SK-N-SH treated with all-trans-retinoic acid at 6 μM for 48 hours (cell line): ENCODE data around the gene LRRC75A.

Experiments used
- ATAC-seq: fragments of 200-7000 bp; cut with Tn5 transposase; 3 replicates; pipeline ENCODE4 v1.9.1; 2020; ENCODE audit warnings: mild to moderate bottlenecking, moderate library complexity
- ARNTL ChIP-seq: fragments of 450-650 bp; formaldehyde crosslinking; IDR thresholded peaks from 2 replicates; pipeline ENCODE4 v1.5.0; 2020; ENCODE audit warnings: low read depth, mild to moderate bottlenecking, moderate library complexity, borderline replicate concordance
- BACH2 ChIP-seq: fragments of 250-450 bp; sonication (Bioruptor Pico); IDR thresholded peaks from 2 replicates; pipeline ENCODE4 v1.9.0; 2021; ENCODE audit warnings: mild to moderate bottlenecking, borderline replicate concordance
- CREB5 ChIP-seq: fragments of 250-450 bp; sonication (Bioruptor Pico); IDR thresholded peaks from 2 replicates; pipeline ENCODE4 v1.5.1; 2020; ENCODE audit warnings: low read depth, mild to moderate bottlenecking, moderate library complexity
- CSDC2 ChIP-seq: fragments of 250-450 bp; sonication (Bioruptor Pico); IDR thresholded peaks from 2 replicates; pipeline ENCODE4 v1.5.0; 2020; ENCODE audit warnings: mild to moderate bottlenecking, moderate library complexity
- CSRNP3 ChIP-seq: fragments of 250-450 bp; sonication (Bioruptor Pico); IDR thresholded peaks from 2 replicates; pipeline ENCODE4 v1.5.1; 2021; ENCODE audit warnings: mild to moderate bottlenecking, moderate library complexity
- ESRRG ChIP-seq: fragments of 250-450 bp; sonication (Bioruptor Pico); IDR thresholded peaks from 2 replicates; pipeline ENCODE4 v1.6.1; 2021; ENCODE audit warnings: mild to moderate bottlenecking
- GLIS3 ChIP-seq: fragments of 250-450 bp; sonication (Bioruptor Pico); IDR thresholded peaks from 2 replicates; pipeline ENCODE4 v1.5.0; 2020; ENCODE audit warnings: mild to moderate bottlenecking, moderate library complexity
- ISL1 ChIP-seq: fragments of 250-450 bp; sonication (Bioruptor Pico); IDR thresholded peaks from 2 replicates; pipeline ENCODE4 v2.1.2; 2022; ENCODE audit warnings: mild to moderate bottlenecking, moderate library complexity
- OSR1 ChIP-seq: fragments of 250-450 bp; sonication (Bioruptor Pico); IDR thresholded peaks from 2 replicates; pipeline ENCODE4 v1.8.0; 2022; ENCODE audit warnings: moderate library complexity, mild to moderate bottlenecking, inconsistent platforms
- PATZ1 ChIP-seq: fragments of 250-450 bp; sonication (Bioruptor Pico); IDR thresholded peaks from 2 replicates; pipeline ENCODE4 v1.8.0; 2020; ENCODE audit warnings: mild to moderate bottlenecking, moderate library complexity, borderline replicate concordance
- PPARA ChIP-seq: fragments of 250-450 bp; sonication (Bioruptor Pico); IDR thresholded peaks from 2 replicates; pipeline ENCODE4 v1.5.0; 2020; ENCODE audit warnings: mild to moderate bottlenecking, borderline replicate concordance
- RARB ChIP-seq: fragments of 250-450 bp; sonication (Bioruptor Pico); IDR thresholded peaks from 2 replicates; pipeline ENCODE4 v1.8.0; 2021; ENCODE audit warnings: mild to moderate bottlenecking, moderate library complexity
- SNAI2 ChIP-seq: fragments of 250-450 bp; sonication (Bioruptor Pico); IDR thresholded peaks from 2 replicates; pipeline ENCODE4 v1.5.0; 2020; ENCODE audit warnings: mild to moderate bottlenecking, moderate library complexity
- TCF4 ChIP-seq: fragments of 250-450 bp; sonication (Bioruptor Pico); IDR thresholded peaks from 2 replicates; pipeline ENCODE4 v1.8.0; 2021; ENCODE audit warnings: mild to moderate bottlenecking, moderate library complexity, borderline replicate concordance
- TOX ChIP-seq: fragments of 250-450 bp; sonication (Bioruptor Pico); IDR thresholded peaks from 2 replicates; pipeline ENCODE4 v1.8.0; 2021; ENCODE audit warnings: mild to moderate bottlenecking, moderate library complexity, borderline replicate concordance
- ZC3H10 ChIP-seq: fragments of 250-450 bp; sonication (Bioruptor Pico); IDR thresholded peaks from 2 replicates; pipeline ENCODE4 v1.5.1; 2021; ENCODE audit warnings: mild to moderate bottlenecking, moderate library complexity
- ZFP3 ChIP-seq: fragments of 250-450 bp; sonication (Bioruptor Pico); IDR thresholded peaks from 2 replicates; pipeline ENCODE4 v1.5.0; 2020; ENCODE audit warnings: mild to moderate bottlenecking, moderate library complexity
- ZFP30 ChIP-seq: fragments of 450-650 bp; formaldehyde crosslinking; IDR thresholded peaks from 2 replicates; pipeline ENCODE4 v1.5.0; 2022; ENCODE audit warnings: mild to moderate bottlenecking, moderate library complexity
- ZNF565 ChIP-seq: fragments of 450-650 bp; formaldehyde crosslinking; conservative IDR thresholded peaks from 2 replicates; pipeline ENCODE4 v1.5.0; 2020; ENCODE audit warnings: low read depth, mild to moderate bottlenecking, moderate library complexity
- ZNF70 ChIP-seq: fragments of 450-650 bp; formaldehyde crosslinking; IDR thresholded peaks from 2 replicates; pipeline ENCODE4 v1.5.0; 2020; ENCODE audit warnings: mild to moderate bottlenecking, moderate library complexity
- ZNF8 ChIP-seq: fragments of 450-650 bp; formaldehyde crosslinking; IDR thresholded peaks from 2 replicates; pipeline ENCODE4 v1.5.0; 2020; ENCODE audit warnings: mild to moderate bottlenecking, moderate library complexity
- TF ChIP-seq, protein P1 (sequence below): fragments of 250-450 bp; sonication (Bioruptor Pico); IDR thresholded peaks from 2 replicates; pipeline ENCODE4 v1.5.0; 2020; ENCODE audit warnings: mild to moderate bottlenecking, moderate library complexity

Gene LRRC75A

GRCh38 chr17:16466407-16466806 lies 25.6 kb downstream of the LRRC75A start:
- no peak for ATAC-seq
- no peak for TF ChIP-seq RARB (CRISPR knock-in tag)
- no peak for TF ChIP-seq OSR1 (CRISPR knock-in tag)
- TF ChIP-seq TOX (CRISPR knock-in tag), result no peak
- no peak for TF ChIP-seq ZNF8
- TF ChIP-seq ZC3H10 (CRISPR knock-in tag), result no peak
- no peak for TF ChIP-seq SNAI2 (CRISPR knock-in tag)
- no peak for TF ChIP-seq ISL1 (CRISPR knock-in tag)
- no peak for TF ChIP-seq ARNTL (CRISPR knock-in tag)
- no peak for TF ChIP-seq PPARA (CRISPR knock-in tag)
- no peak for TF ChIP-seq CREB5 (CRISPR knock-in tag)
- TF ChIP-seq ZFP30 (CRISPR knock-in tag), result no peak
- TF ChIP-seq GLIS3 (CRISPR knock-in tag), result no peak
- TF ChIP-seq ZNF565 (CRISPR knock-in tag), result no peak
- no peak for TF ChIP-seq TCF4 (CRISPR knock-in tag)
- TF ChIP-seq, protein P1, sequence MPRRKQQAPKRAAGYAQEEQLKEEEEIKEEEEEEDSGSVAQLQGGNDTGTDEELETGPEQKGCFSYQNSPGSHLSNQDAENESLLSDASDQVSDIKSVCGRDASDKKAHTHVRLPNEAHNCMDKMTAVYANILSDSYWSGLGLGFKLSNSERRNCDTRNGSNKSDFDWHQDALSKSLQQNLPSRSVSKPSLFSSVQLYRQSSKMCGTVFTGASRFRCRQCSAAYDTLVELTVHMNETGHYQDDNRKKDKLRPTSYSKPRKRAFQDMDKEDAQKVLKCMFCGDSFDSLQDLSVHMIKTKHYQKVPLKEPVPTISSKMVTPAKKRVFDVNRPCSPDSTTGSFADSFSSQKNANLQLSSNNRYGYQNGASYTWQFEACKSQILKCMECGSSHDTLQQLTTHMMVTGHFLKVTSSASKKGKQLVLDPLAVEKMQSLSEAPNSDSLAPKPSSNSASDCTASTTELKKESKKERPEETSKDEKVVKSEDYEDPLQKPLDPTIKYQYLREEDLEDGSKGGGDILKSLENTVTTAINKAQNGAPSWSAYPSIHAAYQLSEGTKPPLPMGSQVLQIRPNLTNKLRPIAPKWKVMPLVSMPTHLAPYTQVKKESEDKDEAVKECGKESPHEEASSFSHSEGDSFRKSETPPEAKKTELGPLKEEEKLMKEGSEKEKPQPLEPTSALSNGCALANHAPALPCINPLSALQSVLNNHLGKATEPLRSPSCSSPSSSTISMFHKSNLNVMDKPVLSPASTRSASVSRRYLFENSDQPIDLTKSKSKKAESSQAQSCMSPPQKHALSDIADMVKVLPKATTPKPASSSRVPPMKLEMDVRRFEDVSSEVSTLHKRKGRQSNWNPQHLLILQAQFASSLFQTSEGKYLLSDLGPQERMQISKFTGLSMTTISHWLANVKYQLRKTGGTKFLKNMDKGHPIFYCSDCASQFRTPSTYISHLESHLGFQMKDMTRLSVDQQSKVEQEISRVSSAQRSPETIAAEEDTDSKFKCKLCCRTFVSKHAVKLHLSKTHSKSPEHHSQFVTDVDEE (CRISPR knock-in tag), result no peak
- no peak for TF ChIP-seq CSDC2

DNA sequence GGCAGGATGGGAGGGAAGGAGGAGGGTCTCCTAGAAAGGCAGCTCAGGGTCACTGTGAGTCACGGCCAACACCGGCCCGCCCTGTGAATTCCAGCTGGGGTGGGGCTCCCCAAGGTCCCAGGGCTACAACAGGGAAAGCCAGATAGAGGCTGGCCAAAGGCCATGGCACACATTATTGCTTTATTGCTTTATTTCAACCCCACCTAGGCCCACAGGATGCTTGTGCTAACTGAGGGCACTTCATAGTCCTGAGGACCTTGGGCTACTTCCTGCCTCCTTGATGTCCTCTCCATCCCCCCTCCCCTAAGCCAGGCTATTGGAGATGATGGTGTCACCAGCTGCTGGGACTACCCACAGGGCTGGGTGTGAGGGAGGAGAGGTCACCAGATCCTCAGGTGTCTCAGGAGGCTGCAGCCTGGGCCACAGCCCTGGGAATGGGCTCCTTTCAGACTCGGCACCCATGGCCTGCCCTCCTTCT lies 26.1 kb downstream of the LRRC75A start:
- ATAC-seq, result no peak
- no peak for TF ChIP-seq ZNF565 (CRISPR knock-in tag)
- TF ChIP-seq SNAI2 (CRISPR knock-in tag), result no peak
- TF ChIP-seq BACH2 (CRISPR knock-in tag), result no peak
- no peak for TF ChIP-seq ZFP30 (CRISPR knock-in tag)
- no peak for TF ChIP-seq TOX (CRISPR knock-in tag)
- no peak for TF ChIP-seq ZNF70 (CRISPR knock-in tag)
- no peak for TF ChIP-seq PATZ1 (CRISPR knock-in tag)
- TF ChIP-seq ZC3H10 (CRISPR knock-in tag), result no peak

DNA sequence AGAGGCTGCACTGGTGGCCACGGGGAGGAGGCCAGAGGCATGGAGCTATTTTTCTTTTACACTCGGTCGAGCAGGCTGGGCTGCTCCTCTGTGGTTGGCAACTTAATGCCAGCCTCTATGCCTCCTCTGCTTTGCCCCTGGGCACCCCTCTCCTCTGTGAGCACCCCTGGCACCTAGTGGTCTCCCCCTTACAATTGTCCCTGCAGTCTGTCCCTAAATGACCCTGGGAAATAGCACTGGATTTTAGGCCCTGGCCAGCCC lies 27.0 kb downstream of the LRRC75A start:
- ATAC-seq, result no peak
- no peak for TF ChIP-seq OSR1 (CRISPR knock-in tag)
- TF ChIP-seq CSRNP3 (CRISPR knock-in tag), result no peak
- no peak for TF ChIP-seq RARB (CRISPR knock-in tag)
- no peak for TF ChIP-seq PATZ1 (CRISPR knock-in tag)
- TF ChIP-seq ZNF70 (CRISPR knock-in tag), result no peak
- no peak for TF ChIP-seq ESRRG (CRISPR knock-in tag)
- no peak for TF ChIP-seq TCF4 (CRISPR knock-in tag)
- TF ChIP-seq, protein P1 (CRISPR knock-in tag), result no peak
- no peak for TF ChIP-seq ZFP30 (CRISPR knock-in tag)
- TF ChIP-seq CSDC2, result no peak
- TF ChIP-seq ISL1 (CRISPR knock-in tag), result no peak
- TF ChIP-seq ZFP3 (CRISPR knock-in tag), result no peak
- TF ChIP-seq ARNTL (CRISPR knock-in tag), result no peak
- no peak for TF ChIP-seq SNAI2 (CRISPR knock-in tag)
- TF ChIP-seq ZC3H10 (CRISPR knock-in tag), result no peak
- no peak for TF ChIP-seq TOX (CRISPR knock-in tag)
- TF ChIP-seq ZNF565 (CRISPR knock-in tag), result no peak
- TF ChIP-seq CREB5 (CRISPR knock-in tag), result no peak
